NOMO-1 (cell line): ENCODE data around the gene ADGRV1.

Experiments used
- DNase-seq, 2 experiments: peaks; one replicate each; lab custom pipeline; 2025; ENCODE audit not compliant: unreplicated experiment in 2 of 2; lab: John Stamatoyannopoulos, UW

The ADGRV1 gene

GRCh38 chr5:90861843-90862586, 303.4 kb downstream of the ADGRV1 start:
- no peak for DNase-seq

DNA sequence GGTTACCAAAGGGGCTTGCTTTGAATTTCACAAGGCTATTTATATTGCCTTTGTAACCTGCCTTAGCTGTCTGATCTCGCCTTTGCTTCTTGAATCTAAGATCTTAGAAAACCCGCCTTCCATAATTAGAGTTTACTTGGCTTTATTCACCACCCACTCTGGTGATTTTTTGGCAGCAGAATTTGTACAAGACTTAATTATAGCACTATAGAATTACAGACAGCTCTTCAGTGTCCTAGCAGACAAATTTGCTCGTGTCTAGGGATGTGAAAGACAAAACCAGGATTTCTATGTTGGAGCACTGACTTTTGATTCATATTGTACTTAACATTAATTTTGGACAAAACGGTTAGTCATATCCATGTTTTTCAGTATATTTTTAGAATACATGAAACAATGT, 306.6 kb downstream of the ADGRV1 start:
- no peak for DNase-seq

GRCh38 chr5:90866333-90866732, 307.7 kb downstream of the ADGRV1 start:
- DNase-seq = peak in 1 of 2 experiments; percentile 71

DNA sequence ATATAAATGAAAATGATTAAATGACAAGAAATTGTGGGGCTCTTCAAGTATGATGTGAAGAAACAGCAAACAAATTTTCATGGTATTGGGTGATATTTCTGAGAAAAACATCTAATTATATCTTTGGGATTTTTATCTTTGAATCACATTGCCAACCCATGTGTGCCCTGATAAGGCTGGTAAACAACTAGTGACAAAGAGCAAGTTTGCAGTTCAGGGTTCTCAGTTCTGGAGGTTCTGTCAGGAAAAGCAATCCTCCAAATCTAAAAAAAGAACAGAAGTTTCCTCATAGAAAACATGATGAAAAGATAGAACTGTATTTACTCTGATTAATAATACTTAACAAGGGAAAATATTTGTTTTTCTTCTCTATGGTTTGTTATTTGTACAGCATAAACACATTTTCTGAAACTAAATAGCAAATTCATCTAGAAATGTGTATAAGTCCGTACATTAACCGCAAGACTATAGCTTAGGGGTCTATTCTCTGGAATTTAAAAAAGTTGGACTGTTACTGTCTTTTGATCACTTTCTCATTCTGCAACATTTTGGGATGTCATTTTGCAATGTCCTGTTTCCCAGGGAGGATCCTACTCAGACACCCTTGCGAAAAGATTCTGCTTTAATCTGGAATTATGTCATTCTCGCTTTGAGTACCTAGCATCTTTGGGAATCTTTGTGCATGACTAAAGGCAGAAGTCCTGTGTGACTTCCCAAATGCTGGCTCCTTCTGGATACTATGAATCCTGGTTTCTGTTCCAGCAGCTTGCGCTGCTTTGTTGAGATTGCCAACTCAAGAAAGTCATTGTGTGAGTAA, 308.5 kb downstream of the ADGRV1 start:
- no peak for DNase-seq

DNA sequence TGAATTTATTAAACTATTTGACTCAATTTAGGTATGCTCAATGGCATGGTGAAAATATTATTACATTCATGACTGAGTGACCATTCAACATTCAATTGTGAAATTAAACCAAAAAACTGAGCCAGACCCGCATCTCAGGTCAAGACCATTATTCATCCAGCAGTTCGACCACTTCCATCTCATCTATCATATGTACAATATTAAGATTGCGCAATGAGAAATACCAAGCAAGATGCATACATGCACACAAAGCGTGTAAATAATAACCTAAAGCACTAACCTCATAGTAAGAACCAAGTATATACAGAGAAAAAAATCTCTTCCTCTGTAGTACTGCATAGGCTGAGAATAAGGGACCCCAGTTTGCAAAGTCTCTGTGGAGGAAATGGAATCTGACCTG, 310.2 kb downstream of the ADGRV1 start:
- no peak for DNase-seq

DNA sequence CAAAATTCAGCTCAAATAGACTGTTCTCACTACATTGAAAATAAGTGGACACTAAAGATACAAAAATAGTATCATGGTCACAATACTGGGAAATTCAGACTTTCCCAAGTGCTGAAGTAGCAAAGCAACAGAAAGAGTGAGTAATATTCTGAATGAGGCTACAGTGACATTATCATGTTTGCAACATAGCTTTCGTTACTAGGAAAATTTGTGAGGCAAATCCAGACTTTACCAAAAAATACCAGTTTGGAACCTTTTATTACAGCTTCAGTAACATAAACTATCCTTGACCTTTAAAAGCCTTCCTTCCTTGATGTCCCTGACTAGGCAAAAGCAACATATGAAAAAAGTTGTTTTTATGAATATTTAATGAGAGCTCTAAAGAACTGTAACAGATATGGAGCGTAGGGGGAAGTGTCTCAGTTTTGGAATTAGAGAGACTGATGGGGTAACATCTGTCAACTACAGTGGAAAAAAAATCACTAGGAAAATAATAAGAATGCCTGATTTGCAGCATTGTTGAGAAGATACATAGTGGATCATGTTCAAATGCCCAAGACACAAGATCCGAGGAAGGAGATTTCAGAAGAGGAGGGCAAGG, 312.9 kb downstream of the ADGRV1 start:
- DNase-seq = no peak

GRCh38 chr5:90873033-90873517, 314.5 kb downstream of the ADGRV1 start:
- peak in 1 of 2 experiments; percentile 8 for DNase-seq

DNA sequence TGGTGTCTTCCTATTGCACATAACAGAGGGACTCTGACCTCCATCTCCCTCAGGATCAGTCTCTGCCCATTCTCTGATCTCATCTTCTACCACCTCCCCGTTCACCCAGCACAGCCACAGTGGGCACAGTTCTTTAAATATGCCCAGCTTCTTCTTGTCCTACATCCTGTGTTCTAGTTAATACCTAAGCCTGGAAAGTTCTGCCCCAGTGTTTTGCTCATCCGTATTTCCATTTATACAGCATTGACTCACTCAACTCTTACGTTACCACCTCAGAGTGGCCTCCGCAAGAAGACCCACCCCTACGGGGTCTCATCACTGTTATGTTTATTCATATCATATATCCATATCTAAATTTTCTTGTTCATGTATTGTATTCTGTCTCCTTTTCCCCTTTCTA, 315.5 kb downstream of the ADGRV1 start:
- no peak for DNase-seq

DNA sequence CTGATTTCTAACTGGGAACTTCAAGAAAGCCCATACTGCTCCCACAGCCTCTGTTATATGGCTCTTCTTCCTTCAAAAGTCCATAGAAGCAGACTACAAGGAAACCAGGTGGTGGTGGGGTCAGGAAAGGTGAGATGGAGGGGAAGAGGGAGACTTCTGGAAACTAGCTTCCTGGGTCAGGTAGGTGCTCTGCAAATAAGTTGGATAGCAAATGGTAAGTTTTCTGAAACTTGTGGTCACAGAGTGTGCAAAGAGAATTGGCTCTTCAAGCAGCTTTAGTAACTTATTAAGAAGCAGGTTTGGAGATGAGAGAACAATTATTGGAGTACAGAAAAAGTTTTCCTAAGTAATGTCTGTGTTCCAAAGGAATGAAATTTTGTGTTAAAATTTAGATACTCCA, 316.9 kb downstream of the ADGRV1 start:
- no peak for DNase-seq

DNA sequence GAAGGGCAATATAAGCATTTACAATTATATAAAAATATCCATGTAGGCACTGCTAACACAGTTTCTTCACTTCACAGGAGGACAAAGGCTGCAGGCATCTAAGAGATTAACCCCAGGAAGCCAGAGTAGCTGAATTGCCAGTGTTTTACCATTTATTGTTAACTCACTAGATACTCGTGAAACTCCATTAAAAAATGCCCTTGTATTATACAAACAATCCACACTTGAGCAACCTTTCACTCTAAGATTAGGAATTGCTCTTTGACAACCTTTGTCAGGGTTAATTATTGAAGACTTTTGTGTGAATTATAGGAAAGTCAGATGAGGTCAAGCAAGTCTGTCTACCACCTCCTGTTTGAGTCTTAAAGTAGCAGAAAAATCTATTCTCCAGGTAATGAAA, 317.8 kb downstream of the ADGRV1 start:
- DNase-seq = no peak

DNA sequence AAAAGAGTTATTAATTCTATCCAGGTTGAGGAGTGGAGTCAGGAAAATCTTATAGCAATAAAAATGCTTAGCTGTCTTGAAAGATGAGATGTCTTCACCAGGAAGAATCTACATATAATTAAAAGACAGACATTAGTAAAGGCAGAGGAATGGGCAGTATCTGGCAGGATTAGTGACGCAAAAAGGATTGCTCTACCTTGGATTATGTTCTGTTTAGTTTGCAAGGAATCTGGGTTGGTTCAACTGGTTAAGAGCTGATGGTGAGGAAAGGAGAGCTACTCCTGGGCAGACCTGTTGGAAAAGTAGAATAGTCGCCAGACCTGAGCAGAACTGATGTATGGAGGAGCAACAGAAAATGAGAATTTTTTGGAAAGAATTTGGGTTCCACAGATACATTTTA, 318.5 kb downstream of the ADGRV1 start:
- no peak for DNase-seq

DNA sequence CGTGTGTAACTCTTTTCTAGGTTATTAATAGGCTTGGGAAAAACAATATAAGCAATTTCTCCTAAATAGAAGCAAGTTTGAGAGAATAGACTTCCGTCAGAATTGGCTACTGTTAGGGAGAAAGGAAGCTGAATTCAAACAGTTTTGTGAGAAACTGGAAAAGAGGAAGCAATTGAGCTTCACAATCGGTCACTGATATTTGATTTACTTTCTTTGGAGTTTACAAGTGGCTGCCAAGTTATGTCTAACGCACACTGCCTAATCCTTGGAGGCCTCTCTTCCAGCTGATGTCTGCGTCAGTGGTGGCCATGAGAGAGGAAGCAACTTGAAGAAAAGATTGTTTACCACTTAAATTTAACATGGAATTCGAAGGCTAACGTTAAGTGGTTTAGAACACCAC, 319.5 kb downstream of the ADGRV1 start:
- DNase-seq = peak; percentile 30 to 70

DNA sequence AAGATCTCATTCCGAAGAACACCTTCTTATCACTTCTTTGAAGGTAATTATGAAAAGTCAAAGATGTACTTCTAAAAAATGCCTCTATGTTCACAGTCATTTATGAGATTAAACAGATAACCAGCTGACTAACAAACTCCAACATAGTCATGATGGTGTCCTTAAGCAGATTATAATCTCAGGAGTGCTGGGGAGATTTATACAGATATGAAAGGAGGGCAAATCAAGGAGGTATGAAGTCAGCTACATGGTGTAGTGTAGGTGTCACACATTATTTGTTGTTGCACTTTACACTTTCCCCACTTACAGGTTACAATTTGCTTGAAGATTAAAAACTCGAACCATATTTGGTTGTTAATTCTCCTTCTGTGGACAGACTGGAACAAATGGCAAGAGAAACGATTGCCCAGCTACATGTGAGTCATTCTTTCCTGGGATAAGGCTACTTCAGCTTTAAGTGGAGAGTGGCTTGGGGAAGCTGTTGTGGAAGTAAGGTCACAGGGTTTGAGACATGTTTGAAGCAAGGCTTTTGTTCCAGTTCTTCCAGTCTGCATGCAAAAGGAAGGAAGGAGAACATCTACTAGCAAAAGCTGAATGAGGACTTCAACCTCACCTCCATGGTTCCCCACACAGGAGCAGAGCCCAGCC, 320.1 kb downstream of the ADGRV1 start:
- peak in 1 of 2 experiments; percentile 6 for DNase-seq

- no peak for DNase-seq
Measured at GRCh38 chr5:90881626-90882150, 323.1 kb downstream of the ADGRV1 start.

- DNase-seq = no peak
Measured at GRCh38 chr5:90882448-90882847, 323.9 kb downstream of the ADGRV1 start.

DNA sequence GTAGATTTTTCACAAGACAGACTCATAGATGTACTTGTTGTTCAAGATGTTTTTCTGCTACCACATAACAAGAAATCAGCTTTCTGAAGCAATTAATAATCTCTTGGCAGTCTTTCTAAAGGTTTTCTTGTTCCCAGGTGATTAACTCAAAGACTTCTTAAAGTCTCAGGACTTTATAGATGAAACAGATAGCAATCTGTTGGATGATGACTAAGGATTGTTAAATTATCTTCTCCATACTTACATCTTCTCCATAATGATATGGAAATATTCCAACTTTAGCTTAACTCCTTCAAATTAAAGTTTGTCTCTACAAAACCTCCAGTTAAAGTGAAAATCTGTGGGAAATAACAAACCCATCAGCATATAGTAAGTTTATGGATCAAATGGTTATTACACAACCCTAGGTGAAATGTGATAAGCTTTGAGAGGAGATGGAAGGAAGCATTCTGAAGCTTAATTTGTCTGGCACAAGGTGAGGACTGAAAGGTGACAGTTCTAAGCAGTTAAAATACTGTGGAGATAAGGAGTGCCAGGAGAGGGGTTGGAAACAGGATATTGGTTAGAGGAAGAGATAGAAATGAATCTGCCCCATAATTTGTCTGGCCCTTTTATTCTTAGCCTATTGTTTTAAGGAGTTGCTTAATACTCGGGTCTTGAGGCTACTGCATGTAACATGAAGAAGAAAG, 326.7 kb downstream of the ADGRV1 start:
- DNase-seq = no peak

DNA sequence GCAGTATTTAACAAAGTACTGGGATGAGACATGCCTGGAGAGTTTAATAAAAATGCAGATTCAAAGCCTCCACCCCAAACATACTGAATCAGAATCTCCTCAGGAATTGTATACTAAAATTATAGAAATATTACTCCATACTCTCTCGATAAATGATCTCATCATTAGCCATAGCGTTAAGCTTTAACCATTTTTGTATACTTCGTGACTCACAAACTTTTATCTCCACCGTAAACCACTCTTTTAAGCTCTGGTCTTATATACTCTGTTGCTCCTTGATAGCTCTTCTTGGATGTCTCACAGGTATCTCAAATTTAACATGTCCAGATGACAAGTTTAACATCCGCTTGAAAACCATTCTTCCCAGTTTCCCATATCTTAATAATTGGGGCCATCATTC, 327.8 kb downstream of the ADGRV1 start:
- no peak for DNase-seq

- no peak for DNase-seq
Measured at GRCh38 chr5:90888511-90889324, 330.1 kb downstream of the ADGRV1 start.

- no peak for DNase-seq
Measured at GRCh38 chr5:90889325-90889600, 330.7 kb downstream of the ADGRV1 start.

DNA sequence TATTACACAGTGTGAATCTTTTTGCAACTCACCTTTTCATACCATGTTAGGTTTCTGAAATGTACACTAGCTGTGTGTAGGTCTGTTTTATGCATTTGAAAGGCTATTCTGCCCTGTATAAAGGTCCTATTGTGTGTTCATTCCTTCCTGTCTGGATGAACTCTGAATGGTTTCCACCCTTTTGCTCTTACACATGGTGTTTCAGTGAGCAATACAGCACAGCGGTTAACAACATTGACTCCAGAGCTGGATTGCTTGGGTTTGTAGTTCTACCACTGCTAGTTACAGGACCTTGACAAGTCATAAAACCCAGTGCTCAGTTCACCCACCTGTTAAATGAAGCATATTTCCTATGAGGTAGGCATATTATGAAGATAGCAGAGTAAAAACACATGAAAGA, 331.6 kb downstream of the ADGRV1 start:
- no peak for DNase-seq
